Testis (tissue), 2 donors: ENCODE results near the gene DPP8.

Source experiments
- CTCF ChIP-seq, 3 experiments: fragments of 450-650 bp in 2 of 3; fragments of 200-600 bp in 1 of 3; sonication (generic) in 1 of 3; IDR thresholded peaks; one replicate each; pipeline ENCODE4 v1.5.1; 2016 to 2019; ENCODE audit warnings: antibody characterized with exemption in 3 of 3, mild to moderate bottlenecking in 2 of 3, moderate library complexity in 1 of 3
- POLR2A ChIP-seq: fragments of 450-650 bp; IDR thresholded peaks from one replicate; pipeline ENCODE4 v1.6.1; 2017; ENCODE audit warnings: antibody characterized with exemption, mild to moderate bottlenecking, moderate library complexity

GRCh38 chr15:65434201-65434600 lies 83.3 kb downstream of the DPP8 start:
- TF ChIP-seq CTCF (IDR thresholded peaks at IDR 0.05) (no peak), POLR2A (no peak)
